HEK293 (cell line): ENCODE measurements around the gene MAP4K5.

Source experiments
- CTCF ChIP-seq: fragments of 450-650 bp; formaldehyde crosslinking; IDR thresholded peaks from 2 replicates; pipeline ENCODE4 v1.5.1; 2016; ENCODE audit warnings: missing biosample characterization, missing genetic modification characterization
- HOXD13 ChIP-seq: sonication (generic); formaldehyde crosslinking; IDR thresholded peaks from 2 replicates; pipeline ENCODE4 v1.8.0; 2022; ENCODE audit warnings: missing genetic modification reagents, borderline replicate concordance
- MYNN ChIP-seq: fragments of 450-650 bp; formaldehyde crosslinking; IDR thresholded peaks from 2 replicates; pipeline ENCODE4 v1.5.1; 2016; ENCODE audit warnings: missing biosample characterization, missing genetic modification characterization, borderline replicate concordance
- ZBTB44 ChIP-seq: fragments of 450-650 bp; IDR thresholded peaks from 2 replicates; pipeline ENCODE4 v1.5.1; 2018; ENCODE audit warnings: missing biosample characterization, mild to moderate bottlenecking, missing genetic modification characterization
- ZNF174 ChIP-seq: fragments of 450-650 bp; formaldehyde crosslinking; IDR thresholded peaks from 2 replicates; pipeline ENCODE4 v1.5.0; 2017; ENCODE audit warnings: missing biosample characterization, mild to moderate bottlenecking, missing genetic modification characterization
- ZNF202 ChIP-seq: fragments of 450-650 bp; formaldehyde crosslinking; IDR thresholded peaks from 2 replicates; pipeline ENCODE4 v1.5.1; 2016; ENCODE audit warnings: missing biosample characterization, missing genetic modification characterization, borderline replicate concordance
- ZNF514 ChIP-seq: fragments of 450-650 bp; formaldehyde crosslinking; IDR thresholded peaks from 2 replicates; pipeline ENCODE4 v1.5.1; 2016; ENCODE audit warnings: missing biosample characterization, missing genetic modification characterization
- ZNF777 ChIP-seq: fragments of 450-650 bp; formaldehyde crosslinking; IDR thresholded peaks from 2 replicates; pipeline ENCODE4 v1.5.1; 2017; ENCODE audit warnings: missing biosample characterization, missing genetic modification characterization, borderline replicate concordance
- TF ChIP-seq, protein P1 (sequence below): fragments of 450-650 bp; formaldehyde crosslinking; IDR thresholded peaks from 2 replicates; pipeline ENCODE4 v1.5.1; 2016; ENCODE audit warnings: missing biosample characterization, missing genetic modification characterization
- TF ChIP-seq, protein P2 (sequence below): fragments of 450-650 bp; formaldehyde crosslinking; IDR thresholded peaks from 2 replicates; pipeline ENCODE4 v1.5.1; 2017; ENCODE audit warnings: missing biosample characterization, missing genetic modification characterization
- TF ChIP-seq, protein P3 (sequence below): fragments of 450-650 bp; formaldehyde crosslinking; IDR thresholded peaks from 2 replicates; pipeline ENCODE4 v1.5.1; 2016; ENCODE audit warnings: missing biosample characterization, missing genetic modification characterization

- TF ChIP-seq CTCF (tag by site-specific recombination) (no peak), ZNF174 (tag by site-specific recombination) (no peak), HOXD13 (CRISPR knock-in tag) (no peak), ZNF202 (tag by site-specific recombination) (no peak), ZNF777 (tag by site-specific recombination) (no peak), ZBTB44 (tag by site-specific recombination) (no peak), MYNN (tag by site-specific recombination) (no peak), ZNF514 (no peak)
- TF ChIP-seq, protein P1, sequence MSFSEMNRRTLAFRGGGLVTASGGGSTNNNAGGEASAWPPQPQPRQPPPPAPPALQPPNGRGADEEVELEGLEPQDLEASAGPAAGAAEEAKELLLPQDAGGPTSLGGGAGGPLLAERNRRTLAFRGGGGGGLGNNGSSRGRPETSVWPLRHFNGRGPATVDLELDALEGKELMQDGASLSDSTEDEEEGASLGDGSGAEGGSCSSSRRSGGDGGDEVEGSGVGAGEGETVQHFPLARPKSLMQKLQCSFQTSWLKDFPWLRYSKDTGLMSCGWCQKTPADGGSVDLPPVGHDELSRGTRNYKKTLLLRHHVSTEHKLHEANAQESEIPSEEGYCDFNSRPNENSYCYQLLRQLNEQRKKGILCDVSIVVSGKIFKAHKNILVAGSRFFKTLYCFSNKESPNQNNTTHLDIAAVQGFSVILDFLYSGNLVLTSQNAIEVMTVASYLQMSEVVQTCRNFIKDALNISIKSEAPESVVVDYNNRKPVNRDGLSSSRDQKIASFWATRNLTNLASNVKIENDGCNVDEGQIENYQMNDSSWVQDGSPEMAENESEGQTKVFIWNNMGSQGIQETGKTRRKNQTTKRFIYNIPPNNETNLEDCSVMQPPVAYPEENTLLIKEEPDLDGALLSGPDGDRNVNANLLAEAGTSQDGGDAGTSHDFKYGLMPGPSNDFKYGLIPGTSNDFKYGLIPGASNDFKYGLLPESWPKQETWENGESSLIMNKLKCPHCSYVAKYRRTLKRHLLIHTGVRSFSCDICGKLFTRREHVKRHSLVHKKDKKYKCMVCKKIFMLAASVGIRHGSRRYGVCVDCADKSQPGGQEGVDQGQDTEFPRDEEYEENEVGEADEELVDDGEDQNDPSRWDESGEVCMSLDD (tag by site-specific recombination): no peak
- TF ChIP-seq, protein P2, sequence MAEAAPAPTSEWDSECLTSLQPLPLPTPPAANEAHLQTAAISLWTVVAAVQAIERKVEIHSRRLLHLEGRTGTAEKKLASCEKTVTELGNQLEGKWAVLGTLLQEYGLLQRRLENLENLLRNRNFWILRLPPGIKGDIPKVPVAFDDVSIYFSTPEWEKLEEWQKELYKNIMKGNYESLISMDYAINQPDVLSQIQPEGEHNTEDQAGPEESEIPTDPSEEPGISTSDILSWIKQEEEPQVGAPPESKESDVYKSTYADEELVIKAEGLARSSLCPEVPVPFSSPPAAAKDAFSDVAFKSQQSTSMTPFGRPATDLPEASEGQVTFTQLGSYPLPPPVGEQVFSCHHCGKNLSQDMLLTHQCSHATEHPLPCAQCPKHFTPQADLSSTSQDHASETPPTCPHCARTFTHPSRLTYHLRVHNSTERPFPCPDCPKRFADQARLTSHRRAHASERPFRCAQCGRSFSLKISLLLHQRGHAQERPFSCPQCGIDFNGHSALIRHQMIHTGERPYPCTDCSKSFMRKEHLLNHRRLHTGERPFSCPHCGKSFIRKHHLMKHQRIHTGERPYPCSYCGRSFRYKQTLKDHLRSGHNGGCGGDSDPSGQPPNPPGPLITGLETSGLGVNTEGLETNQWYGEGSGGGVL: no peak
- TF ChIP-seq, protein P3, sequence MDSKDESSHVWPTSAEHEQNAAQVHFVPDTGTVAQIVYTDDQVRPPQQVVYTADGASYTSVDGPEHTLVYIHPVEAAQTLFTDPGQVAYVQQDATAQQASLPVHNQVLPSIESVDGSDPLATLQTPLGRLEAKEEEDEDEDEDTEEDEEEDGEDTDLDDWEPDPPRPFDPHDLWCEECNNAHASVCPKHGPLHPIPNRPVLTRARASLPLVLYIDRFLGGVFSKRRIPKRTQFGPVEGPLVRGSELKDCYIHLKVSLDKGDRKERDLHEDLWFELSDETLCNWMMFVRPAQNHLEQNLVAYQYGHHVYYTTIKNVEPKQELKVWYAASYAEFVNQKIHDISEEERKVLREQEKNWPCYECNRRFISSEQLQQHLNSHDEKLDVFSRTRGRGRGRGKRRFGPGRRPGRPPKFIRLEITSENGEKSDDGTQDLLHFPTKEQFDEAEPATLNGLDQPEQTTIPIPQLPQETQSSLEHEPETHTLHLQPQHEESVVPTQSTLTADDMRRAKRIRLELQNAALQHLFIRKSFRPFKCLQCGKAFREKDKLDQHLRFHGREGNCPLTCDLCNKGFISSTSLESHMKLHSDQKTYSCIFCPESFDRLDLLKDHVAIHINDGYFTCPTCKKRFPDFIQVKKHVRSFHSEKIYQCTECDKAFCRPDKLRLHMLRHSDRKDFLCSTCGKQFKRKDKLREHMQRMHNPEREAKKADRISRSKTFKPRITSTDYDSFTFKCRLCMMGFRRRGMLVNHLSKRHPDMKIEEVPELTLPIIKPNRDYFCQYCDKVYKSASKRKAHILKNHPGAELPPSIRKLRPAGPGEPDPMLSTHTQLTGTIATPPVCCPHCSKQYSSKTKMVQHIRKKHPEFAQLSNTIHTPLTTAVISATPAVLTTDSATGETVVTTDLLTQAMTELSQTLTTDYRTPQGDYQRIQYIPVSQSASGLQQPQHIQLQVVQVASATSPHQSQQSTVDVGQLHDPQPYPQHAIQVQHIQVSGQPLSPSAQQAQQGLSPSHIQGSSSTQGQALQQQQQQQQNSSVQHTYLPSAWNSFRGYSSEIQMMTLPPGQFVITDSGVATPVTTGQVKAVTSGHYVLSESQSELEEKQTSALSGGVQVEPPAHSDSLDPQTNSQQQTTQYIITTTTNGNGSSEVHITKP: no peak
Measured at GRCh38 chr14:50396631-50397389, 135.6 kb downstream of the MAP4K5 start, which contains the start of gene CDKL1.
